ENCODE results near the gene NGF. TPM values are rescaled to one million over a fixed set of nuclear protein-coding genes. Genes with fewer than 3 reads are reported as not detected.

The NGF gene
- total and polyA plus RNA-seq, 2 of the 8 experiments (the other 6 are each of a cell fraction or from before 2014, with no cell fraction given) = 1.6 TPM; not detected in 1

GRCh38 chr1:115251340-115251748 lies 86.7 kb downstream of the NGF start (continued):
- TF ChIP-seq, protein P1, sequence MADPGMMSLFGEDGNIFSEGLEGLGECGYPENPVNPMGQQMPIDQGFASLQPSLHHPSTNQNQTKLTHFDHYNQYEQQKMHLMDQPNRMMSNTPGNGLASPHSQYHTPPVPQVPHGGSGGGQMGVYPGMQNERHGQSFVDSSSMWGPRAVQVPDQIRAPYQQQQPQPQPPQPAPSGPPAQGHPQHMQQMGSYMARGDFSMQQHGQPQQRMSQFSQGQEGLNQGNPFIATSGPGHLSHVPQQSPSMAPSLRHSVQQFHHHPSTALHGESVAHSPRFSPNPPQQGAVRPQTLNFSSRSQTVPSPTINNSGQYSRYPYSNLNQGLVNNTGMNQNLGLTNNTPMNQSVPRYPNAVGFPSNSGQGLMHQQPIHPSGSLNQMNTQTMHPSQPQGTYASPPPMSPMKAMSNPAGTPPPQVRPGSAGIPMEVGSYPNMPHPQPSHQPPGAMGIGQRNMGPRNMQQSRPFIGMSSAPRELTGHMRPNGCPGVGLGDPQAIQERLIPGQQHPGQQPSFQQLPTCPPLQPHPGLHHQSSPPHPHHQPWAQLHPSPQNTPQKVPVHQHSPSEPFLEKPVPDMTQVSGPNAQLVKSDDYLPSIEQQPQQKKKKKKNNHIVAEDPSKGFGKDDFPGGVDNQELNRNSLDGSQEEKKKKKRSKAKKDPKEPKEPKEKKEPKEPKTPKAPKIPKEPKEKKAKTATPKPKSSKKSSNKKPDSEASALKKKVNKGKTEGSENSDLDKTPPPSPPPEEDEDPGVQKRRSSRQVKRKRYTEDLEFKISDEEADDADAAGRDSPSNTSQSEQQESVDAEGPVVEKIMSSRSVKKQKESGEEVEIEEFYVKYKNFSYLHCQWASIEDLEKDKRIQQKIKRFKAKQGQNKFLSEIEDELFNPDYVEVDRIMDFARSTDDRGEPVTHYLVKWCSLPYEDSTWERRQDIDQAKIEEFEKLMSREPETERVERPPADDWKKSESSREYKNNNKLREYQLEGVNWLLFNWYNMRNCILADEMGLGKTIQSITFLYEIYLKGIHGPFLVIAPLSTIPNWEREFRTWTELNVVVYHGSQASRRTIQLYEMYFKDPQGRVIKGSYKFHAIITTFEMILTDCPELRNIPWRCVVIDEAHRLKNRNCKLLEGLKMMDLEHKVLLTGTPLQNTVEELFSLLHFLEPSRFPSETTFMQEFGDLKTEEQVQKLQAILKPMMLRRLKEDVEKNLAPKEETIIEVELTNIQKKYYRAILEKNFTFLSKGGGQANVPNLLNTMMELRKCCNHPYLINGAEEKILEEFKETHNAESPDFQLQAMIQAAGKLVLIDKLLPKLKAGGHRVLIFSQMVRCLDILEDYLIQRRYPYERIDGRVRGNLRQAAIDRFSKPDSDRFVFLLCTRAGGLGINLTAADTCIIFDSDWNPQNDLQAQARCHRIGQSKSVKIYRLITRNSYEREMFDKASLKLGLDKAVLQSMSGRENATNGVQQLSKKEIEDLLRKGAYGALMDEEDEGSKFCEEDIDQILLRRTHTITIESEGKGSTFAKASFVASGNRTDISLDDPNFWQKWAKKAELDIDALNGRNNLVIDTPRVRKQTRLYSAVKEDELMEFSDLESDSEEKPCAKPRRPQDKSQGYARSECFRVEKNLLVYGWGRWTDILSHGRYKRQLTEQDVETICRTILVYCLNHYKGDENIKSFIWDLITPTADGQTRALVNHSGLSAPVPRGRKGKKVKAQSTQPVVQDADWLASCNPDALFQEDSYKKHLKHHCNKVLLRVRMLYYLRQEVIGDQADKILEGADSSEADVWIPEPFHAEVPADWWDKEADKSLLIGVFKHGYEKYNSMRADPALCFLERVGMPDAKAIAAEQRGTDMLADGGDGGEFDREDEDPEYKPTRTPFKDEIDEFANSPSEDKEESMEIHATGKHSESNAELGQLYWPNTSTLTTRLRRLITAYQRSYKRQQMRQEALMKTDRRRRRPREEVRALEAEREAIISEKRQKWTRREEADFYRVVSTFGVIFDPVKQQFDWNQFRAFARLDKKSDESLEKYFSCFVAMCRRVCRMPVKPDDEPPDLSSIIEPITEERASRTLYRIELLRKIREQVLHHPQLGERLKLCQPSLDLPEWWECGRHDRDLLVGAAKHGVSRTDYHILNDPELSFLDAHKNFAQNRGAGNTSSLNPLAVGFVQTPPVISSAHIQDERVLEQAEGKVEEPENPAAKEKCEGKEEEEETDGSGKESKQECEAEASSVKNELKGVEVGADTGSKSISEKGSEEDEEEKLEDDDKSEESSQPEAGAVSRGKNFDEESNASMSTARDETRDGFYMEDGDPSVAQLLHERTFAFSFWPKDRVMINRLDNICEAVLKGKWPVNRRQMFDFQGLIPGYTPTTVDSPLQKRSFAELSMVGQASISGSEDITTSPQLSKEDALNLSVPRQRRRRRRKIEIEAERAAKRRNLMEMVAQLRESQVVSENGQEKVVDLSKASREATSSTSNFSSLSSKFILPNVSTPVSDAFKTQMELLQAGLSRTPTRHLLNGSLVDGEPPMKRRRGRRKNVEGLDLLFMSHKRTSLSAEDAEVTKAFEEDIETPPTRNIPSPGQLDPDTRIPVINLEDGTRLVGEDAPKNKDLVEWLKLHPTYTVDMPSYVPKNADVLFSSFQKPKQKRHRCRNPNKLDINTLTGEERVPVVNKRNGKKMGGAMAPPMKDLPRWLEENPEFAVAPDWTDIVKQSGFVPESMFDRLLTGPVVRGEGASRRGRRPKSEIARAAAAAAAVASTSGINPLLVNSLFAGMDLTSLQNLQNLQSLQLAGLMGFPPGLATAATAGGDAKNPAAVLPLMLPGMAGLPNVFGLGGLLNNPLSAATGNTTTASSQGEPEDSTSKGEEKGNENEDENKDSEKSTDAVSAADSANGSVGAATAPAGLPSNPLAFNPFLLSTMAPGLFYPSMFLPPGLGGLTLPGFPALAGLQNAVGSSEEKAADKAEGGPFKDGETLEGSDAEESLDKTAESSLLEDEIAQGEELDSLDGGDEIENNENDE (IDR thresholded peaks at IDR 0.05; ENCODE audit: insufficient replicate concordance, low read length) = no peak
- TF ChIP-seq POLR2A (IDR thresholded peaks at IDR 0.05; ENCODE audit: control extremely low read depth in 1 of 2, low read depth in 2 of 2, low read length in 2 of 2) (no peak), KDM5A (IDR thresholded peaks at IDR 0.05; ENCODE audit: low read length) (no peak), GTF2F1 (IDR thresholded peaks at IDR 0.05; ENCODE audit: borderline replicate concordance, low read depth, low read length) (no peak), JUND (IDR thresholded peaks at IDR 0.05; ENCODE audit: low read length) (no peak)
- TF ChIP-seq, protein P2, sequence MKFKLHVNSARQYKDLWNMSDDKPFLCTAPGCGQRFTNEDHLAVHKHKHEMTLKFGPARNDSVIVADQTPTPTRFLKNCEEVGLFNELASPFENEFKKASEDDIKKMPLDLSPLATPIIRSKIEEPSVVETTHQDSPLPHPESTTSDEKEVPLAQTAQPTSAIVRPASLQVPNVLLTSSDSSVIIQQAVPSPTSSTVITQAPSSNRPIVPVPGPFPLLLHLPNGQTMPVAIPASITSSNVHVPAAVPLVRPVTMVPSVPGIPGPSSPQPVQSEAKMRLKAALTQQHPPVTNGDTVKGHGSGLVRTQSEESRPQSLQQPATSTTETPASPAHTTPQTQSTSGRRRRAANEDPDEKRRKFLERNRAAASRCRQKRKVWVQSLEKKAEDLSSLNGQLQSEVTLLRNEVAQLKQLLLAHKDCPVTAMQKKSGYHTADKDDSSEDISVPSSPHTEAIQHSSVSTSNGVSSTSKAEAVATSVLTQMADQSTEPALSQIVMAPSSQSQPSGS (IDR thresholded peaks at IDR 0.05; ENCODE audit: low read length) = no peak

Data from H1 (cell line).